IMR-90 (cell line): ENCODE results near the gene EMC1. TPM values are rescaled to one million over a fixed set of nuclear protein-coding genes. Genes with fewer than 3 reads are reported as not detected.

Source experiments
- ATAC-seq: fragments of 200-7000 bp; cut with Tn5 transposase; 2 replicates; pipeline ENCODE4 v1.9.1; 2020; ENCODE audit warnings: low read depth, mild to moderate bottlenecking, moderate library complexity
- BruUV-seq: library from RNA; stranded (reverse); fragments of 400-500 nt; replicated peaks from 2 replicates; lab custom pipeline; 2021; lab: Mats Ljungman, UMichigan
- CTCF ChIA-PET: fragments of 300-600 bp; formaldehyde crosslinking; extraction: SDS; loops from one replicate; lab custom pipeline; 2021; ENCODE audit warnings: antibody characterized with exemption; lab: Yijun Ruan, JAX
- POLR2A ChIA-PET: fragments of 300-600 bp; sonication (Branson Sonifier 250); formaldehyde crosslinking; loops from one replicate; lab custom pipeline; 2022; ENCODE audit warnings: antibody characterized with exemption; ENCODE audit not compliant: unreplicated experiment; lab: Charles Lee
- DNase-seq: peaks from one replicate; pipeline ENCODE4 v3.0.0; 2013
- H2AFZ ChIP-seq: replicated peaks from 2 replicates; pipeline ENCODE3; 2013; ENCODE audit warnings: low read length, mild to moderate bottlenecking; ENCODE audit not compliant: poor library complexity
- H2AK5ac ChIP-seq: 2 replicates; pipeline ENCODE4 v1.6.1; 2013; ENCODE audit warnings: low read depth, low read length, inconsistent platforms
- H2AK9ac ChIP-seq: replicated peaks from 2 replicates; pipeline ENCODE3; 2013; ENCODE audit warnings: mild to moderate bottlenecking, low read depth, low read length, moderate library complexity; ENCODE audit not compliant: poor library complexity
- H2BK120ac ChIP-seq: 2 replicates; pipeline ENCODE4 v1.6.1; 2013; ENCODE audit warnings: low read depth, low read length, inconsistent platforms
- H2BK15ac ChIP-seq: 3 replicates; pipeline ENCODE4 v1.6.1; 2013; ENCODE audit warnings: low read depth, low read length, inconsistent platforms
- H2BK20ac ChIP-seq: 2 replicates; pipeline ENCODE4 v1.6.1; 2013; ENCODE audit warnings: low read depth, mild to moderate bottlenecking, inconsistent platforms, low read length, moderate library complexity
- H2BK5ac ChIP-seq: 2 replicates; pipeline ENCODE4 v1.6.1; 2013; ENCODE audit warnings: mild to moderate bottlenecking, low read depth, low read length, inconsistent platforms; ENCODE audit not compliant: poor library complexity, severe bottlenecking
- H3K14ac ChIP-seq: replicated peaks from 2 replicates; pipeline ENCODE4 v1.6.1; 2013; ENCODE audit warnings: low read depth, low read length, inconsistent platforms
- H3K18ac ChIP-seq: 2 replicates; pipeline ENCODE4 v1.6.1; 2013; ENCODE audit warnings: low read depth, low read length, control low read depth
- H3K23ac ChIP-seq: 2 replicates; pipeline ENCODE4 v1.6.1; 2013; ENCODE audit warnings: low read depth, low read length, inconsistent platforms
- H3K27ac ChIP-seq: 2 replicates; pipeline ENCODE4 v1.5.1; 2013; ENCODE audit warnings: mild to moderate bottlenecking, control low read depth, low read length; ENCODE audit not compliant: insufficient read depth
- H3K27me3 ChIP-seq: 2 replicates; pipeline ENCODE4 v1.6.1; 2013; ENCODE audit warnings: low read length; ENCODE audit not compliant: control insufficient read depth, insufficient read depth
- H3K36me3 ChIP-seq: 2 replicates; pipeline ENCODE4 v1.6.1; 2013; ENCODE audit warnings: low read length, mixed read lengths; ENCODE audit not compliant: control insufficient read depth, insufficient read depth
- H3K4ac ChIP-seq: 2 replicates; pipeline ENCODE4 v1.6.1; 2013; ENCODE audit warnings: low read depth, low read length, inconsistent platforms
- H3K4me1 ChIP-seq: 2 replicates; pipeline ENCODE4 v1.6.1; 2013; ENCODE audit warnings: low read length, mixed read lengths; ENCODE audit not compliant: control insufficient read depth, insufficient read depth
- H3K4me2 ChIP-seq: 2 replicates; pipeline ENCODE4 v1.6.1; 2013; ENCODE audit warnings: low read depth, mild to moderate bottlenecking, control low read depth, low read length, moderate library complexity
- H3K4me3 ChIP-seq: 2 replicates; pipeline ENCODE4 v1.5.1; 2013; ENCODE audit warnings: low read depth, mild to moderate bottlenecking, control low read depth, low read length, moderate library complexity; ENCODE audit not compliant: insufficient read depth
- H3K56ac ChIP-seq: 2 replicates; pipeline ENCODE4 v1.6.1; 2013; ENCODE audit warnings: low read length, inconsistent platforms; ENCODE audit not compliant: insufficient read depth; ENCODE audit errors: extremely low read depth
- H3K79me1 ChIP-seq, 2 experiments: 2 replicates each; pipeline ENCODE4 v1.6.1; 2013; ENCODE audit warnings: low read length in 2 of 2, inconsistent platforms in 1 of 2, low read depth in 1 of 2
- H3K9ac ChIP-seq: 2 replicates; pipeline ENCODE4 v1.6.1; 2013; ENCODE audit warnings: low read depth, low read length, control low read depth
- H3K9me1 ChIP-seq: 2 replicates; pipeline ENCODE4 v1.6.1; 2013; ENCODE audit warnings: low read length, inconsistent platforms; ENCODE audit not compliant: insufficient read depth
- H3K9me3 ChIP-seq: 2 replicates; pipeline ENCODE4 v1.6.1; 2013; ENCODE audit warnings: low read length; ENCODE audit not compliant: control insufficient read depth, insufficient read depth
- H4K20me1 ChIP-seq: 2 replicates; pipeline ENCODE4 v1.6.1; 2013; ENCODE audit warnings: low read length, inconsistent platforms; ENCODE audit not compliant: insufficient read depth
- H4K5ac ChIP-seq: 2 replicates; pipeline ENCODE4 v1.6.1; 2013; ENCODE audit warnings: mild to moderate bottlenecking, low read depth, low read length, control low read depth
- H4K8ac ChIP-seq, 2 experiments: 2 replicates each; pipeline ENCODE4 v1.6.1; 2013; ENCODE audit warnings: low read depth in 2 of 2, low read length in 2 of 2, control low read depth in 1 of 2, inconsistent platforms in 1 of 2
- H4K91ac ChIP-seq: 2 replicates; pipeline ENCODE4 v1.6.1; 2013; ENCODE audit warnings: low read depth, low read length, inconsistent platforms; ENCODE audit not compliant: insufficient read depth
- BHLHE40 ChIP-seq: fragments of 150-350 bp; IDR thresholded peaks from 2 replicates; pipeline ENCODE4 v1.6.1; 2016; ENCODE audit warnings: mild to moderate bottlenecking, low read depth, low read length
- CEBPB ChIP-seq: IDR thresholded peaks from 2 replicates; pipeline ENCODE4 v1.6.1; 2012; ENCODE audit warnings: low read depth, low read length, improper control_type of control experiment
- CHD1 ChIP-seq: IDR thresholded peaks from 2 replicates; pipeline ENCODE4 v1.6.1; 2012; ENCODE audit warnings: low read depth, low read length, improper control_type of control experiment
- CTCF ChIP-seq: conservative IDR thresholded peaks from 2 replicates; pipeline ENCODE4 v1.5.1; 2012; ENCODE audit warnings: mild to moderate bottlenecking, low read depth, low read length, improper control_type of control experiment
- FOS ChIP-seq: fragments of 150-350 bp; IDR thresholded peaks from 2 replicates; pipeline ENCODE4 v1.6.1; 2016; ENCODE audit warnings: low read depth, low read length
- MAFK ChIP-seq: IDR thresholded peaks from 2 replicates; pipeline ENCODE4 v1.6.1; 2012; ENCODE audit warnings: low read depth, low read length, improper control_type of control experiment
- MAZ ChIP-seq: IDR thresholded peaks from 2 replicates; pipeline ENCODE4 v1.6.1; 2012; ENCODE audit warnings: low read depth, mild to moderate bottlenecking, low read length, improper control_type of control experiment, moderate library complexity, borderline replicate concordance
- MXI1 ChIP-seq: IDR thresholded peaks from 2 replicates; pipeline ENCODE4 v1.6.1; 2012; ENCODE audit warnings: low read depth, mild to moderate bottlenecking, low read length, moderate library complexity, borderline replicate concordance
- NFE2L2 ChIP-seq: fragments of 150-350 bp; IDR thresholded peaks from 2 replicates; pipeline ENCODE4 v1.6.1; 2016; ENCODE audit warnings: low read depth, mild to moderate bottlenecking, low read length
- POLR2A ChIP-seq: IDR thresholded peaks from 2 replicates; pipeline ENCODE4 v1.6.1; 2012; ENCODE audit warnings: mild to moderate bottlenecking, low read depth, low read length
- RAD21 ChIP-seq: IDR thresholded peaks from 2 replicates; pipeline ENCODE4 v1.6.1; 2012; ENCODE audit warnings: low read length, improper control_type of control experiment
- RCOR1 ChIP-seq: IDR thresholded peaks from 2 replicates; pipeline ENCODE4 v1.6.1; 2012; ENCODE audit warnings: mild to moderate bottlenecking, low read length, improper control_type of control experiment; ENCODE audit not compliant: insufficient replicate concordance
- RFX5 ChIP-seq: IDR thresholded peaks from 2 replicates; pipeline ENCODE4 v1.8.0; 2012; ENCODE audit warnings: low read depth, mild to moderate bottlenecking, low read length, moderate library complexity
- SMC3 ChIP-seq: fragments of 150-350 bp; IDR thresholded peaks from 2 replicates; pipeline ENCODE4 v1.6.1; 2016; ENCODE audit warnings: low read depth, mild to moderate bottlenecking, antibody characterized with exemption, low read length, moderate library complexity
- WGBS, 2 experiments: methylation state at CpG; one replicate each; pipeline versions ENCODE4 v1.1.5 to v1.1.7; 2013; ENCODE audit warnings: missing lambda C conversion rate in 2 of 2; ENCODE audit not compliant: insufficient read length in 1 of 2; ENCODE audit errors: extremely low coverage in 2 of 2; 5-methylcytosine and 5-hydroxymethylcytosine counted together
- dilution Hi-C: fragments of 300-500 bp; cut with HindIII; formaldehyde crosslinking; loops from one replicate; pipeline ENCODE4 v1.14.3; 2018; ENCODE audit warnings: low sequenced_read_pairs; ENCODE audit not compliant: unreplicated experiment
- in situ Hi-C: fragments of 300-500 bp; cut with MboI; formaldehyde crosslinking; loops from 3 replicates; pipeline ENCODE4 v1.14.3; 2019; ENCODE audit warnings: low sequenced_read_pairs, inconsistent platforms, mixed read lengths
- intact Hi-C: fragments of 100-400 bp; cut with micrococcal nuclease; formaldehyde crosslinking; loops from 2 replicates; pipeline ENCODE4 v1.10.0; 2022
- polyA plus RNA-seq, 3 experiments: library from polyadenylated mRNA; depleted of rRNA; stranded (reverse); fragments of >200 nt; gene quantifications; 2 replicates each; pipeline ENCODE4 v1.2.3, GENCODE V29; 2012; ENCODE audit warnings: low replicate concordance in 1 of 3
- total RNA-seq: library from RNA; depleted of rRNA; stranded (reverse); fragments of >200 nt; gene quantifications from 2 replicates; pipeline ENCODE4 v1.2.3, GENCODE V29; 2012
- TF ChIP-seq, protein P1 (sequence below): fragments of 150-350 bp; IDR thresholded peaks from 2 replicates; pipeline ENCODE4 v1.6.1; 2016; ENCODE audit warnings: low read depth, mild to moderate bottlenecking, low read length, moderate library complexity, borderline replicate concordance
- TF ChIP-seq, protein P2 (sequence below): fragments of 150-350 bp; IDR thresholded peaks from 2 replicates; pipeline ENCODE4 v1.6.1; 2017; ENCODE audit warnings: mild to moderate bottlenecking, antibody characterized with exemption, low read length, low read depth

The EMC1 gene
- total and polyA plus RNA-seq, 2 of the 4 experiments (the other 2 are of a cell fraction) = 65.4 to 114 TPM

DNA sequence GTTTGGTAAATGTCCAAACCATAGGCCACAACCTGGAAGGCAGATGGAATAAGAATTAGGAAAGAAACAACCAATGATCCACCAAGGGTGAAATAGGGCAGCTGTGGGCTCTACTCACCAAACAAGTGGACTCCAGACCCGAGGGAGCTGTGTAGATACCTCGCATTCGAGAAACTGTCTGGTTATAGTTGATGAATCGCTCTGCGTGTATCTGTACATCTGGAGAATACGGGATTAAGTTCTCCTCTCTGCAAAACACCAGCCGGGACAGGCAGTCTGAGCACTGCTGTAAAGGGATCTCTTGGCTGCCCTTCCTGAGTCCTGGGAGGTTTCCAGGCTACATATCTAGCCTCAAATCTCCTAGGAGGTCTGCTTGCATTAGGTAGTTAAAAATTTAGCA is 31.9 kb downstream of the EMC1 start:
- H3K79me1 ChIP-seq = peaks cover 28 to 47% of the 10 kb centered on the region in 2 experiments
- no peak overlapping the region for H3K9ac ChIP-seq
- H3K9me3 ChIP-seq = no peaks in the 10 kb centered on the region
- no peak overlapping the region for H2BK15ac ChIP-seq
- H3K4me3 ChIP-seq = no peak overlapping the region
- no peak overlapping the region for H4K8ac ChIP-seq
- BruUV-seq = no TSS peak
- 0 out of 2 replicates have a peak, but pooled peaks cover under 1% of the 10 kb centered on the region for H3K9me1 ChIP-seq
- H3K27me3 ChIP-seq = no peaks in the 10 kb centered on the region
- H2BK20ac ChIP-seq = no peak overlapping the region
- no peak overlapping the region for H4K91ac ChIP-seq
- H2BK120ac ChIP-seq = no peak overlapping the region
- H3K23ac ChIP-seq = no peak overlapping the region
- ChIA-PET POLR2A (interaction anchor here (0.9 kb wide), 1 partner anchor 22 kb away, joined by 3 read pairs; no protein-coding TSS in a partner anchor), CTCF (no interaction called here)
- peaks cover 49% of the 10 kb centered on the region for H3K36me3 ChIP-seq
- H2AK9ac ChIP-seq = no peak overlapping the region
- H4K20me1 ChIP-seq = peaks cover 9% of the 10 kb centered on the region; the same call in 1 of the 2 replicates
- H2BK5ac ChIP-seq = no peak overlapping the region
- TF ChIP-seq RFX5 (no peak), MXI1 (no peak), CTCF (no peak), FOS (no peak), CEBPB (no peak), BHLHE40 (no peak), NFE2L2 (no peak), RCOR1 (no peak), SMC3 (no peak), MAZ (no peak), MAFK (no peak), RAD21 (no peak), POLR2A (no peak), CHD1 (no peak)
- TF ChIP-seq, protein P1, sequence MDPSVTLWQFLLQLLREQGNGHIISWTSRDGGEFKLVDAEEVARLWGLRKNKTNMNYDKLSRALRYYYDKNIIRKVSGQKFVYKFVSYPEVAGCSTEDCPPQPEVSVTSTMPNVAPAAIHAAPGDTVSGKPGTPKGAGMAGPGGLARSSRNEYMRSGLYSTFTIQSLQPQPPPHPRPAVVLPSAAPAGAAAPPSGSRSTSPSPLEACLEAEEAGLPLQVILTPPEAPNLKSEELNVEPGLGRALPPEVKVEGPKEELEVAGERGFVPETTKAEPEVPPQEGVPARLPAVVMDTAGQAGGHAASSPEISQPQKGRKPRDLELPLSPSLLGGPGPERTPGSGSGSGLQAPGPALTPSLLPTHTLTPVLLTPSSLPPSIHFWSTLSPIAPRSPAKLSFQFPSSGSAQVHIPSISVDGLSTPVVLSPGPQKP = no peak
- TF ChIP-seq, protein P2, sequence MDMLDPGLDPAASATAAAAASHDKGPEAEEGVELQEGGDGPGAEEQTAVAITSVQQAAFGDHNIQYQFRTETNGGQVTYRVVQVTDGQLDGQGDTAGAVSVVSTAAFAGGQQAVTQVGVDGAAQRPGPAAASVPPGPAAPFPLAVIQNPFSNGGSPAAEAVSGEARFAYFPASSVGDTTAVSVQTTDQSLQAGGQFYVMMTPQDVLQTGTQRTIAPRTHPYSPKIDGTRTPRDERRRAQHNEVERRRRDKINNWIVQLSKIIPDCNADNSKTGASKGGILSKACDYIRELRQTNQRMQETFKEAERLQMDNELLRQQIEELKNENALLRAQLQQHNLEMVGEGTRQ = no peak
- intact Hi-C loops = no loop called here
- no peak overlapping the region for H3K14ac ChIP-seq
- no peak overlapping the region for H2AFZ ChIP-seq
- H3K18ac ChIP-seq = no peak overlapping the region
- H4K5ac ChIP-seq = no peak overlapping the region
- dilution Hi-C loops = no loop called here
- ATAC-seq = no peak
- H3K4me1 ChIP-seq = peaks cover 2% of the 10 kb centered on the region; the same call in 1 of the 2 replicates
- no peak overlapping the region for H3K4me2 ChIP-seq
- no peak overlapping the region for H3K27ac ChIP-seq
- no peak overlapping the region for H3K56ac ChIP-seq
- in situ Hi-C loops = no loop called here
- 100% methylated on average over 1 of the region's 7 CpGs; no CpG with 5 or more reads in 1 of the 2 experiments for WGBS, 2 experiments
- no peak overlapping the region for H2AK5ac ChIP-seq
- no peak for DNase-seq
- H3K4ac ChIP-seq = no peak overlapping the region
